PC-3 (cell line): ENCODE data around the gene SNX32. TPM values are rescaled to one million over a fixed set of nuclear protein-coding genes. Genes with fewer than 3 reads are reported as not detected.

Experiments used
- ATAC-seq: fragments of 200-7000 bp; cut with Tn5 transposase; 2 replicates; pipeline ENCODE4 v1.9.1; 2020; ENCODE audit warnings: mild to moderate bottlenecking, moderate library complexity
- BruUV-seq: library from RNA; stranded (reverse); fragments of 400-500 nt; replicated peaks from 2 replicates; lab custom pipeline; 2021; lab: Mats Ljungman, UMichigan
- CTCF ChIA-PET: fragments of 300-600 bp; sonication (Branson Sonifier 250); formaldehyde crosslinking; loops from one replicate; lab custom pipeline; 2022; ENCODE audit warnings: antibody characterized with exemption; lab: Charles Lee
- POLR2A ChIA-PET: fragments of 300-600 bp; sonication (Branson Sonifier 250); formaldehyde crosslinking; loops from one replicate; lab custom pipeline; 2022; ENCODE audit warnings: antibody characterized with exemption; ENCODE audit not compliant: unreplicated experiment; lab: Charles Lee
- DNase-seq: peaks from one replicate; pipeline ENCODE4 v3.0.0-alpha.2; 2015
- H2AFZ ChIP-seq: fragments of 300-600 bp; sonication (generic); 2 replicates; pipeline ENCODE4 v1.6.0; 2016; ENCODE audit warnings: antibody characterized with exemption, low read length
- H3F3A ChIP-seq: fragments of 300-600 bp; sonication (generic); one replicate; pipeline ENCODE4 v1.6.0; 2017; ENCODE audit warnings: antibody characterized with exemption, low read length, control low read depth, mild to moderate bottlenecking; ENCODE audit not compliant: unreplicated experiment
- H3K27ac ChIP-seq: fragments of 300-600 bp; sonication (generic); 2 replicates; pipeline ENCODE4 v1.5.1; 2016; ENCODE audit warnings: mild to moderate bottlenecking, low read length
- H3K27me3 ChIP-seq: fragments of 300-600 bp; sonication (generic); 2 replicates; pipeline ENCODE4 v1.6.1; 2016; ENCODE audit warnings: low read length, mixed read lengths
- H3K36me3 ChIP-seq: fragments of 300-600 bp; sonication (generic); 2 replicates; pipeline ENCODE4 v1.6.1; 2016; ENCODE audit warnings: low read depth, mixed run types, low read length, mixed read lengths
- H3K4me1 ChIP-seq: fragments of 300-600 bp; sonication (generic); 2 replicates; pipeline ENCODE4 v1.5.1; 2016; ENCODE audit warnings: low read length; ENCODE audit not compliant: insufficient read depth
- H3K4me2 ChIP-seq: fragments of 300-600 bp; sonication (generic); 2 replicates; pipeline ENCODE4 v1.6.0; 2016; ENCODE audit warnings: low read length
- H3K4me3 ChIP-seq: fragments of 300-600 bp; sonication (generic); 2 replicates; pipeline ENCODE4 v1.5.1; 2016; ENCODE audit warnings: mild to moderate bottlenecking, low read length, mixed read lengths
- H3K79me2 ChIP-seq: fragments of 300-600 bp; sonication (generic); 2 replicates; pipeline ENCODE4 v1.6.1; 2017; ENCODE audit warnings: low read length, mixed read lengths
- H3K9ac ChIP-seq: fragments of 300-600 bp; sonication (generic); 2 replicates; pipeline ENCODE4 v1.6.0; 2016; ENCODE audit warnings: mild to moderate bottlenecking, low read length
- H3K9me2 ChIP-seq: fragments of 300-600 bp; sonication (generic); replicated peaks from 2 replicates; pipeline ENCODE4 v1.6.1; 2016; ENCODE audit warnings: mixed run types, low read length, mixed read lengths
- H3K9me3 ChIP-seq: fragments of 300-600 bp; sonication (generic); 2 replicates; pipeline ENCODE4 v1.6.1; 2016; ENCODE audit warnings: low read length, mixed read lengths
- H4K20me1 ChIP-seq: fragments of 300-600 bp; sonication (generic); 2 replicates; pipeline ENCODE4 v1.6.1; 2016; ENCODE audit warnings: low read length, mixed read lengths
- EZH2 ChIP-seq: fragments of 300-600 bp; sonication (generic); IDR thresholded peaks from one replicate; pipeline ENCODE4 v1.6.1; 2017; ENCODE audit warnings: antibody characterized with exemption, mild to moderate bottlenecking, low read length; ENCODE audit not compliant: unreplicated experiment
- EZH2phosphoT487 ChIP-seq: fragments of 300-600 bp; sonication (generic); IDR thresholded peaks from 2 replicates; pipeline ENCODE4 v1.6.1; 2018; ENCODE audit warnings: mild to moderate bottlenecking, antibody characterized with exemption, low read length, borderline replicate concordance
- intact Hi-C: fragments of 100-400 bp; cut with micrococcal nuclease; formaldehyde crosslinking; loops from 2 replicates; pipeline ENCODE4 v1.9.0; 2023
- total RNA-seq: library from RNA; depleted of rRNA; stranded (reverse); fragments of >200 nt; gene quantifications from 2 replicates; pipeline ENCODE4 v1.2.3, GENCODE V29; 2014
- TF ChIP-seq, protein P1 (sequence below): fragments of 300-600 bp; sonication (generic); conservative IDR thresholded peaks from 2 replicates; pipeline ENCODE4 v1.5.1; 2017; ENCODE audit warnings: antibody characterized with exemption, low read depth, mild to moderate bottlenecking, low read length

Gene SNX32
- total RNA-seq, 1 experiment from 2014 or later: not detected

DNA sequence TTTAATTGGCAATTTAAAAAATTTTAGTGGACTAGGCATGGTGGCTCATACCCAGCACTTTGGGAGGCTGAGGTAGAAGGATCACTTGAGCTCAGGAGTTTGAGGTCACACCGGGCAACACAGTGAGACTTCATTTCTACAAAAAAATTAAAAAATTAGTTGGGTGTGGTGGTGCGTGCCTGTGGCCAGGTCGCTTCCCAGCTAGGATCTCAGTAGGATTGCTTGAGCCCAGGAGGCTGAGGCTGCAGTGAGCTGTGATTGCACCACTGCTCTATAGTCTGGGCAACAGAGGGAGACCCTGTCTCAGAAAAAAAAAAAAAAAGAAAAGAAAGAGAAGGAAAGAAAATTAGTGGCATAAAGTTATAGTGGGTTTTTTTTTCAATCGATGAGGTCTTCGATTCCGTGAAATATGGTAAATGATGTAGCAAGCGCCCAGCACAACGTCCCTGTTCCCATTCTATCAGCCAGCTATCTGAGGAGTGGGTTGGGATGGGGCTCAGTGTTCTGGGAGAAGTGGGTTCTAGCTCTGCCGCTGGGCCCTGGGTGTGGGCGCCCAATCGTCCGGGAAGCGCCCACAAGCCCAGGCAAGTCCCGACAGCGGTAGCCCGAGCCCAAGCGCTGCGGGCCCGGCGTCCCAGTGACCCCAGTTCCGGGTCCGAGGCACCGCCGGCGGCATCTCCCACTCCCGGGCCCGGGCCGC lies 65.0 kb downstream of the SNX32 start:
- H3K79me2 ChIP-seq: peaks cover 97% of the 10 kb centered on the region
- H3F3A ChIP-seq: peaks cover 43% of the 10 kb centered on the region
- peaks cover 59% of the 10 kb centered on the region for H3K4me1 ChIP-seq
- H2AFZ ChIP-seq: no peak overlapping the region
- peaks cover 52% of the 10 kb centered on the region for H4K20me1 ChIP-seq
- ATAC-seq (no peak), DNase-seq (no peak)
- H3K9me2 ChIP-seq: no peaks in the 10 kb centered on the region
- H3K4me3 ChIP-seq: peak overlapping the region; percentile 78
- peak overlapping the region; percentile 96 for H3K27ac ChIP-seq
- H3K9me3 ChIP-seq: no peaks in the 10 kb centered on the region
- ChIA-PET CTCF (interaction anchor here (0.5 to 0.6 kb wide), 2 partner anchors 11 to 283 kb away, joined by 3 to 7 read pairs; partner anchors contain the start of genes FIBP and PCNX3), POLR2A (interaction anchor here (0.5 to 1.7 kb wide), 6 partner anchors 10 to 38 kb away, joined by 3 to 14 read pairs (median 8); partner anchors contain the start of gene FIBP)
- H3K4me2 ChIP-seq: peak overlapping the region; percentile 96
- peaks cover 54% of the 10 kb centered on the region for H3K36me3 ChIP-seq
- no peaks in the 10 kb centered on the region for H3K27me3 ChIP-seq
- no peak for TF ChIP-seq EZH2
- TF ChIP-seq, protein P1, sequence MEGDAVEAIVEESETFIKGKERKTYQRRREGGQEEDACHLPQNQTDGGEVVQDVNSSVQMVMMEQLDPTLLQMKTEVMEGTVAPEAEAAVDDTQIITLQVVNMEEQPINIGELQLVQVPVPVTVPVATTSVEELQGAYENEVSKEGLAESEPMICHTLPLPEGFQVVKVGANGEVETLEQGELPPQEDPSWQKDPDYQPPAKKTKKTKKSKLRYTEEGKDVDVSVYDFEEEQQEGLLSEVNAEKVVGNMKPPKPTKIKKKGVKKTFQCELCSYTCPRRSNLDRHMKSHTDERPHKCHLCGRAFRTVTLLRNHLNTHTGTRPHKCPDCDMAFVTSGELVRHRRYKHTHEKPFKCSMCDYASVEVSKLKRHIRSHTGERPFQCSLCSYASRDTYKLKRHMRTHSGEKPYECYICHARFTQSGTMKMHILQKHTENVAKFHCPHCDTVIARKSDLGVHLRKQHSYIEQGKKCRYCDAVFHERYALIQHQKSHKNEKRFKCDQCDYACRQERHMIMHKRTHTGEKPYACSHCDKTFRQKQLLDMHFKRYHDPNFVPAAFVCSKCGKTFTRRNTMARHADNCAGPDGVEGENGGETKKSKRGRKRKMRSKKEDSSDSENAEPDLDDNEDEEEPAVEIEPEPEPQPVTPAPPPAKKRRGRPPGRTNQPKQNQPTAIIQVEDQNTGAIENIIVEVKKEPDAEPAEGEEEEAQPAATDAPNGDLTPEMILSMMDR: no peak
- no peak for TF ChIP-seq EZH2phosphoT487
- TSS peak; percentile 28 for BruUV-seq
- intact Hi-C loops: no loop called here
- peak overlapping the region; percentile 98 for H3K9ac ChIP-seq

DNA sequence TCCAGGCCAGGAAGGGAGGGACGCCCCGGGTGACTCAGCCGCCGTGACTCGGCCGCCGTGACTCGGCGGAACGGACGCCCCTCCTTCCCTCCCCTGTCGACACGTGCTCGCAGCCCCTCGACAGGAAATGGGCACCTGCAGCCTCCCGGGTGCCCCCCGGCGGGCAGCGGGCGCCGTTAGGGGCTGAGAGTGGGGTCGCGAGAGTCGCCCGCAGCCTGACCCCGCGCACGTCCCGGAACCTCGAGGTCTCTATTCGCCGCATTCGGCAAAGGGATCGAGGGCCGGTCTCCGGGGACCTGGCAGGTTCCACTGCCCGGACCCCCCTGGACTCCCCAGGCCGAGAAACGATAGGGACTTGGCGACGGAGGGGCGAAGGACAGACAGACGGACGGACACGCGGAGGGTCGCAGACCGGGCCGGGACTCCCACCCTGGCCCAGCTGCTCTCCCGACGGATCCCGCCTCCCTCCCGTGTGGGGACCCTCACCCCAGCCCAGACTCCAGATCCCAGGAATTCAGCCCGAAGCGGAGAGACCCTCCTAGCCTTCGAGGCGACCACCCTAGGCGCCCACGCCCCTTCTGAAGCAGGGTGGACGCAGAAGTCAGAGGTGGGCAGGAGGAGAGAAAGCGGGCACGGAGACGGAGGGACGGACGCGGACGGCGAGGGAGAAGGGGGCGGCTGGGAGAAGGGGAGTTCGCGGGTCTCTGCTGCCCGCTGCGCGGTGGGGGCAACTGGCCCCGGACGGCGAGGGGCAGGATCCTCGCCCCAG lies 65.8 kb downstream of the SNX32 start:
- DNase-seq: peak; percentile 91

More for the DNA sequence above, 65.8 kb downstream of the SNX32 start:
- Histone ChIP-seq H3K9ac (peak overlapping the region; percentile 98), H3K4me2 (peak overlapping the region; percentile 96), H3K4me3 (peak overlapping the region; percentile 78), H3F3A (peaks cover 36% of the 10 kb centered on the region), H3K27ac (peak overlapping the region; percentile 96), H3K9me2 (no peaks in the 10 kb centered on the region), H2AFZ (no peak overlapping the region), H3K9me3 (no peaks in the 10 kb centered on the region), H3K79me2 (peaks cover 94% of the 10 kb centered on the region), H3K36me3 (peaks cover 48% of the 10 kb centered on the region), H3K4me1 (peaks cover 57% of the 10 kb centered on the region), H3K27me3 (no peaks in the 10 kb centered on the region), H4K20me1 (peaks cover 46% of the 10 kb centered on the region)
- ChIA-PET POLR2A (interaction anchor here (0.6 to 2.9 kb wide), 6 partner anchors 8 to 38 kb away, joined by 3 to 31 read pairs (median 13); partner anchors contain the start of gene CCDC85B), CTCF (interaction anchor here (0.9 kb wide), 1 partner anchor 16 kb away, joined by 3 read pairs; no protein-coding TSS in a partner anchor)
- peak; percentile 6 for ATAC-seq
- intact Hi-C loops: loop anchor here (1.0 kb wide), 1 partner anchor 12 kb away; no protein-coding TSS in a partner anchor
- no TSS peak for BruUV-seq
- no peak for TF ChIP-seq EZH2phosphoT487
- TF ChIP-seq EZH2: no peak
- TF ChIP-seq, protein P1: no peak
